ENCODE data around the gene FOXS1.

The FOXS1 gene

DNA sequence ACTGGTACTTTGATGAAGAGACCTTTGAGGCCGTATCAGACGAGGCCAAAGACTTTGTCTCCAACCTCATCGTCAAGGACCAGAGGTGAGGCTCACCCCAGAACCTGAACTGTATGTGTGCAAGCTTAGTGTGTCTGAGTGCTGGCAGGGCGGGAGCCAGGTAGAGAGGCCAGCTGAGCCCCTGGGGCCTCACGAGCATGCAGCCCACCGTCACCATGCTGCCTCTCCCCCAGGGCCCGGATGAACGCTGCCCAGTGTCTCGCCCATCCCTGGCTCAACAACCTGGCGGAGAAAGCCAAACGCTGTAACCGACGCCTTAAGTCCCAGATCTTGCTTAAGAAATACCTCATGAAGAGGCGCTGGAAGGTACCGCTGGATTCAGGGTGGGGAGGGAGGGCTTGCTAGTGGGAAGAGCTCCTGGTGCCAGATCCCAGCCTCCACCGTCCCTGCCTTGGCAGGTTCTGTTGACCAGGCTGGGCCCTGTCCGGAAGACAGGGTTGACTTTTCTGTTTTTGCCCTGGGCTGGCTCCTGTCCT is 13.6 kb downstream of the FOXS1 start:
- Histone ChIP-seq H3K9me3 (ENCODE audit: insufficient read depth, low read length, severe bottlenecking) (no peaks in the 10 kb centered on the region), H4K20me1 (ENCODE audit: insufficient read depth, low read length) (peaks cover 9% of the 10 kb centered on the region; the same call in 1 of the 2 replicates), H3K36me3 (ENCODE audit: insufficient read depth, low read length) (no peaks in the 10 kb centered on the region), H3K4me3 (ENCODE audit: low read depth in 1 of 2, low read length in 2 of 2) (no peak overlapping the region), H3K9ac (ENCODE audit: low read depth, low read length) (no peak overlapping the region), H3K27me3 (ENCODE audit: insufficient read depth, low read length, poor library complexity) (no peaks in the 10 kb centered on the region), H3K4me1 (ENCODE audit: insufficient read depth, low read length) (peaks cover 6% of the 10 kb centered on the region; the same call in 1 of the 2 replicates), H3K27ac (ENCODE audit: low read length) (no peak overlapping the region), H3K79me2 (ENCODE audit: insufficient read depth, low read length) (no peaks in the 10 kb centered on the region), H2AFZ (ENCODE audit: low read depth, low read length) (no peak overlapping the region), H3K4me2 (ENCODE audit: insufficient read depth, low read length) (no peak overlapping the region)
- TF ChIP-seq, protein P1, sequence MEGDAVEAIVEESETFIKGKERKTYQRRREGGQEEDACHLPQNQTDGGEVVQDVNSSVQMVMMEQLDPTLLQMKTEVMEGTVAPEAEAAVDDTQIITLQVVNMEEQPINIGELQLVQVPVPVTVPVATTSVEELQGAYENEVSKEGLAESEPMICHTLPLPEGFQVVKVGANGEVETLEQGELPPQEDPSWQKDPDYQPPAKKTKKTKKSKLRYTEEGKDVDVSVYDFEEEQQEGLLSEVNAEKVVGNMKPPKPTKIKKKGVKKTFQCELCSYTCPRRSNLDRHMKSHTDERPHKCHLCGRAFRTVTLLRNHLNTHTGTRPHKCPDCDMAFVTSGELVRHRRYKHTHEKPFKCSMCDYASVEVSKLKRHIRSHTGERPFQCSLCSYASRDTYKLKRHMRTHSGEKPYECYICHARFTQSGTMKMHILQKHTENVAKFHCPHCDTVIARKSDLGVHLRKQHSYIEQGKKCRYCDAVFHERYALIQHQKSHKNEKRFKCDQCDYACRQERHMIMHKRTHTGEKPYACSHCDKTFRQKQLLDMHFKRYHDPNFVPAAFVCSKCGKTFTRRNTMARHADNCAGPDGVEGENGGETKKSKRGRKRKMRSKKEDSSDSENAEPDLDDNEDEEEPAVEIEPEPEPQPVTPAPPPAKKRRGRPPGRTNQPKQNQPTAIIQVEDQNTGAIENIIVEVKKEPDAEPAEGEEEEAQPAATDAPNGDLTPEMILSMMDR (IDR thresholded peaks at IDR 0.05; ENCODE audit: borderline replicate concordance, extremely low read depth, low read length, poor library complexity, severe bottlenecking), result no peak
- TF ChIP-seq EZH2 (IDR thresholded peaks at IDR 0.05; ENCODE audit: borderline replicate concordance, low read depth, low read length, severe bottlenecking), result no peak
- ATAC-seq (ENCODE audit: insufficient read depth, low read depth) (no peak), DNase-seq (no peak)

DNA sequence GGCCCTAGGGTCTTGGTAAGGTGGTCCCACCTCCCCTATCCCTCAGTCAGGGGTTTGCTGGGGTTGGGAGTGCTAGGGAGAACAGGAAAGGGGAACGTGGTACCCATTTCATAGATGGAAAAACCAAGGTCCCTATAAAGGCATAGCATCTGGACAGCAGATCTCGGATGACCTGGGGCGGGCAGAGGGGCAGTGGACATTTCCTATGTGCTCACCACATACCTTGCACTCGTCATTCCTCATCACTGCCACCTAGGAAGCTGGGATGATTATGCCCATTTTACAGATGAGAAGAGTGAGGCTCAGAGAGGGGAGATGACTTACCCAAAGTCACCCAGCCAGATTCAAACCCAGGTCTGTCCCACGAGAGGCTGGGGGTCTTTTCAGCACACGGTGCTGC is 14.2 kb downstream of the FOXS1 start:
- Histone ChIP-seq H3K9me3 (ENCODE audit: insufficient read depth, low read length, severe bottlenecking) (no peaks in the 10 kb centered on the region), H3K4me2 (ENCODE audit: insufficient read depth, low read length) (no peak overlapping the region), H3K27me3 (ENCODE audit: insufficient read depth, low read length, poor library complexity) (no peaks in the 10 kb centered on the region), H3K27ac (ENCODE audit: low read length) (no peak overlapping the region), H3K79me2 (ENCODE audit: insufficient read depth, low read length) (no peaks in the 10 kb centered on the region), H2AFZ (ENCODE audit: low read depth, low read length) (no peak overlapping the region), H3K36me3 (ENCODE audit: insufficient read depth, low read length) (no peaks in the 10 kb centered on the region), H3K4me3 (ENCODE audit: low read depth in 1 of 2, low read length in 2 of 2) (no peak overlapping the region), H3K4me1 (ENCODE audit: insufficient read depth, low read length) (peaks cover 5% of the 10 kb centered on the region; the same call in 1 of the 2 replicates), H4K20me1 (ENCODE audit: insufficient read depth, low read length) (peaks cover 9% of the 10 kb centered on the region; the same call in 1 of the 2 replicates), H3K9ac (ENCODE audit: low read depth, low read length) (no peak overlapping the region)
- DNase-seq (no peak), ATAC-seq (ENCODE audit: insufficient read depth, low read depth) (no peak)
- TF ChIP-seq EZH2 (IDR thresholded peaks at IDR 0.05; ENCODE audit: borderline replicate concordance, low read depth, low read length, severe bottlenecking), result no peak
- TF ChIP-seq, protein P1 (IDR thresholded peaks at IDR 0.05; ENCODE audit: borderline replicate concordance, extremely low read depth, low read length, poor library complexity, severe bottlenecking), result no peak

DNA sequence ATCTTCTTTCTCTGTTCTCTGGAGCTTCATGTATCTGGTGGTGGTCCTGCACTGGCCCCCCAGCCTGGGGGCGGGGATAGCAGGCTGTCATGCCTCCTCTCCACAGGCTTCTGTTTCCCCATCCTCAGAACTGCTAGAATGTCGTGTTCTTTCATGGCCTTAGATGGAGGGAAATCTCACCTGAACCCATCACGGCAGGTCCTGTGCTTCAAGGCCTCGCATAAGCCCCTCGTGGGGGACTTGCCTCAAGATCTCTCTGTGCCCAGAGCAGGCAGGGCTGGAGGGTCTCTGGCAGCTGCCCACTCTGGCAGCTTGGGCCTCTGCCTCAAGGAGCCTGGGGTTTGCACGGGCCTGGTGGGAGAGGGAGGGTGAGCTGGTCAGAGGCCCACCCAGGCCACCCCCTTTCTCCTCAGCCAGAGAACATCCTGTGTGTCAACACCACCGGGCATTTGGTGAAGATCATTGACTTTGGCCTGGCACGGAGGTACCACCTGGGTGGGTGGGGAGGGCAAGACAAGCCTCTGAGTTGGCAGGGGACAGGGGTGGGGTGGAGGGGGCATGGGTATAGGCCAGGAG is 14.9 kb downstream of the FOXS1 start:
- H2AFZ ChIP-seq (ENCODE audit: low read depth, low read length), result no peak overlapping the region
- no peaks in the 10 kb centered on the region for H3K79me2 ChIP-seq (ENCODE audit: insufficient read depth, low read length)
- no peaks in the 10 kb centered on the region for H3K4me1 ChIP-seq (ENCODE audit: insufficient read depth, low read length)
- H3K36me3 ChIP-seq (ENCODE audit: insufficient read depth, low read length), result no peaks in the 10 kb centered on the region
- no peak for TF ChIP-seq EZH2 (IDR thresholded peaks at IDR 0.05; ENCODE audit: borderline replicate concordance, low read depth, low read length, severe bottlenecking)
- TF ChIP-seq, protein P1 (IDR thresholded peaks at IDR 0.05; ENCODE audit: borderline replicate concordance, extremely low read depth, low read length, poor library complexity, severe bottlenecking), result no peak
- H4K20me1 ChIP-seq (ENCODE audit: insufficient read depth, low read length), result peaks cover 9% of the 10 kb centered on the region; the same call in 1 of the 2 replicates
- no peak overlapping the region for H3K4me3 ChIP-seq (ENCODE audit: low read depth in 1 of 2, low read length in 2 of 2)
- no peaks in the 10 kb centered on the region for H3K27me3 ChIP-seq (ENCODE audit: insufficient read depth, low read length, poor library complexity)
- ATAC-seq (ENCODE audit: insufficient read depth, low read depth) (no peak), DNase-seq (no peak)
- H3K4me2 ChIP-seq (ENCODE audit: insufficient read depth, low read length), result no peak overlapping the region
- H3K9ac ChIP-seq (ENCODE audit: low read depth, low read length), result no peak overlapping the region
- H3K27ac ChIP-seq (ENCODE audit: low read length), result no peak overlapping the region
- H3K9me3 ChIP-seq (ENCODE audit: insufficient read depth, low read length, severe bottlenecking), result no peaks in the 10 kb centered on the region
